ENCODE measurements around the gene ERGIC3. TPM values are rescaled to one million over a fixed set of nuclear protein-coding genes. Genes with fewer than 3 reads are reported as not detected.

ERGIC3 gene
- total RNA-seq, 4 donors from 2014 or later: 124 to 310 (median 195) TPM

- intact Hi-C loops (cut with DNase I; ENCODE audit: low total_unique reads): no loop called here
- no peak for DNase-seq
- Histone ChIP-seq H3K27me3 (no peaks in the 10 kb centered on the region), H3K27ac (no peak overlapping the region), H3K9me3 (no peaks in the 10 kb centered on the region), H3K4me1 (no peaks in the 10 kb centered on the region), H3K36me3 (no peaks in the 10 kb centered on the region), H3K4me3 (no peak overlapping the region)
- TF ChIP-seq POLR2A (IDR thresholded peaks at IDR 0.05) (no peak), CTCF (IDR thresholded peaks at IDR 0.05) (no peak)
Observed at GRCh38 chr20:35506179-35506578, 35.7 kb upstream of the ERGIC3 start.

DNA sequence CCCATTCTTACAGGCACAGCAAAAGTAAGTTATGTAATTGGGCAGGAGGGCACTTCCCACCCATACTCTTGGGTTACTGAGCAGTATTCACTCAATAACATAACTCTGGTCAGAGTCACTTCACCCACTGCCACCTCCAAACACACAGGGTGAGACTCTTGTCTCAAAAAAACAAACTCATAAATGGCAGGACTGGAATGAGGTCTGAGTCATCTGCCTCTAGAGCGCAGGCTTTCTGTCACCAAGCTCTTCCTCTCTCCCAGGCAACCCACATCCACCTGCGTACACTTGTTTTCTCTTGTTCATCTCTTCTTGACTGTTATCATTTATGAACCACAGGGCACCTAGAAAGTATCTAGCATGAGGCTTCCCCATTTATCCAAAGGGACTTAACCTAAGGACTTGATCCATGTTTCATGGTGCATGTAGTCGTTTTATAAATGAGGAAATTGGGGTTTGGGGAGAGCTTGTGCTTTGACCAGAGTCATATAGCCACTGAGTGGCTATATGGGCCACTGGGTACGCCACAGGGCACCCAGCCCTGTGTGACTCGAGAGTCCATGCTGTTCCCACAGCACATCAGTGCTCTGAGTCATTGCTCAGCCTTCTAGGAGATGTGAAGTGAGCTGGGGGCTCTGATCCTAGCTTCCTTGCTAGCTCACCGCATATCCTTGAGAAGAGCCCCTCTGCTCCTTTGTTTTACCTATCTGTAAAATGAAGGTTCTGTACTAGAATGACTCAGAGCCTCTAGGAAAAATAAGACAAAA is 34.8 kb upstream of the ERGIC3 start:
- Histone ChIP-seq H3K4me1 (no peaks in the 10 kb centered on the region), H3K36me3 (no peaks in the 10 kb centered on the region), H3K4me3 (no peak overlapping the region), H3K27me3 (no peaks in the 10 kb centered on the region), H3K9me3 (no peaks in the 10 kb centered on the region), H3K27ac (no peak overlapping the region)
- intact Hi-C loops (cut with DNase I; ENCODE audit: low total_unique reads): no loop called here
- DNase-seq: no peak
- TF ChIP-seq POLR2A (IDR thresholded peaks at IDR 0.05) (no peak), CTCF (IDR thresholded peaks at IDR 0.05) (no peak)

DNA sequence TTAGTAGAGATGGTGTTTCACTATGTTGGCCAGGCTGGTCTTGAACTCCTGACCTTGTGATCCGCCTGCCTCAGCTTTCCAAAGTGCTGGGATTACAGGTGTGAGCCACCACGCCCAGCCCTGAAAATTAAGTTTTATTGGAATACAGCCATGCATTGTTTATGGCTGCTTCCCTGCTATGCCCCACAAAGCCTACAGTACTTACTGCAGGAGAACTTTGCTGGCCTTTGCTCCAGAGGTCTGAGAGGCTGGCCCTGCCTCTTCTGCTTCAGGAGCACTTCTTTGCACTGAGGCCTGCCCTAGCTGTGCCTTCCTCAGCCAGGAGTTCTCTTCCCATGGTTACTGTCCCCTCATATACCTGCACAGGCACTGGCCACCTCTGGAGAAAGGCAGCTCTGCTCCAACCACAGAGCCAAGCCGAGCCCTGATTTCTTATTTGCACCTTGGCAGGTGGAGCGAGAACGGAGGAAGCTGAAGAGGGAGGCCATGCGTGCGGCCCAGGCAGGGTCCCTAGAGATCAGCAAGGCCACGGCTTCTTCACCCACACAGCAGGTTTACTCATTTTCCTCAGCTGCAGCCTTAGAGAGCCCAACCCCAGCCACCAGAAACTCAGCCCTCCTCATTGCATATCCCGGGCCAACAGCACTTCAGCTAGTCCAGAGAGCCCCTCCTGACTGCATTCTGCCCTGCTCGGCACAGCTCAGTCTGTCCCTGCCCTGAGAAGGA is 33.2 kb upstream of the ERGIC3 start:
- H3K9me3 ChIP-seq: no peaks in the 10 kb centered on the region
- intact Hi-C loops (cut with DNase I; ENCODE audit: low total_unique reads): no loop called here
- no peaks in the 10 kb centered on the region for H3K4me1 ChIP-seq
- H3K27me3 ChIP-seq: no peaks in the 10 kb centered on the region
- no peak overlapping the region for H3K4me3 ChIP-seq
- TF ChIP-seq POLR2A (IDR thresholded peaks at IDR 0.05): no peak
- TF ChIP-seq CTCF (IDR thresholded peaks at IDR 0.05): no peak
- H3K36me3 ChIP-seq: no peaks in the 10 kb centered on the region
- no peak overlapping the region for H3K27ac ChIP-seq
- no peak for DNase-seq

- TF ChIP-seq CTCF (IDR thresholded peaks at IDR 0.05) (no peak), POLR2A (IDR thresholded peaks at IDR 0.05) (no peak)
- H3K27ac ChIP-seq: no peak overlapping the region
- no peak overlapping the region for H3K4me3 ChIP-seq
- intact Hi-C loops (cut with DNase I; ENCODE audit: low total_unique reads): no loop called here
- no peak for DNase-seq
- H3K36me3 ChIP-seq: no peaks in the 10 kb centered on the region
- no peaks in the 10 kb centered on the region for H3K27me3 ChIP-seq
- H3K9me3 ChIP-seq: no peaks in the 10 kb centered on the region
- H3K4me1 ChIP-seq: no peaks in the 10 kb centered on the region
Observed at GRCh38 chr20:35510951-35511735, 30.7 kb upstream of the ERGIC3 start.
